WERI-Rb-1 (cell line): ENCODE measurements around the gene GPR143.

Experiments
- DNase-seq: peaks from one replicate; pipeline ENCODE4 v3.0.0-alpha.2; 2020
- H3K27ac ChIP-seq: fragments of 250-450 bp; sonication (Bioruptor Pico); 2 replicates; pipeline ENCODE4 v1.5.1; 2020; ENCODE audit warnings: mild to moderate bottlenecking, moderate library complexity
- H3K27me3 ChIP-seq: fragments of 250-450 bp; sonication (Bioruptor Pico); 2 replicates; pipeline ENCODE4 v1.5.1; 2021; ENCODE audit warnings: mild to moderate bottlenecking, low read depth, moderate library complexity; ENCODE audit not compliant: insufficient read depth, severe bottlenecking
- H3K36me3 ChIP-seq: fragments of 250-450 bp; sonication (Bioruptor Pico); 2 replicates; pipeline ENCODE4 v1.5.1; 2020; ENCODE audit warnings: mild to moderate bottlenecking, moderate library complexity
- H3K4me3 ChIP-seq: 2 replicates; pipeline ENCODE4 v1.5.1; 2011; ENCODE audit warnings: low read depth, mild to moderate bottlenecking, control low read depth, low read length
- H3K9me3 ChIP-seq: fragments of 250-450 bp; sonication (Bioruptor Pico); 2 replicates; pipeline ENCODE4 v1.5.1; 2021; ENCODE audit warnings: mild to moderate bottlenecking, moderate library complexity; ENCODE audit not compliant: severe bottlenecking
- TF ChIP-seq, protein P1 (sequence below): IDR thresholded peaks from 2 replicates; pipeline ENCODE4 v1.5.1; 2011; ENCODE audit warnings: low read depth, mild to moderate bottlenecking, control low read depth, inconsistent platforms, low read length

GPR143 gene

DNA sequence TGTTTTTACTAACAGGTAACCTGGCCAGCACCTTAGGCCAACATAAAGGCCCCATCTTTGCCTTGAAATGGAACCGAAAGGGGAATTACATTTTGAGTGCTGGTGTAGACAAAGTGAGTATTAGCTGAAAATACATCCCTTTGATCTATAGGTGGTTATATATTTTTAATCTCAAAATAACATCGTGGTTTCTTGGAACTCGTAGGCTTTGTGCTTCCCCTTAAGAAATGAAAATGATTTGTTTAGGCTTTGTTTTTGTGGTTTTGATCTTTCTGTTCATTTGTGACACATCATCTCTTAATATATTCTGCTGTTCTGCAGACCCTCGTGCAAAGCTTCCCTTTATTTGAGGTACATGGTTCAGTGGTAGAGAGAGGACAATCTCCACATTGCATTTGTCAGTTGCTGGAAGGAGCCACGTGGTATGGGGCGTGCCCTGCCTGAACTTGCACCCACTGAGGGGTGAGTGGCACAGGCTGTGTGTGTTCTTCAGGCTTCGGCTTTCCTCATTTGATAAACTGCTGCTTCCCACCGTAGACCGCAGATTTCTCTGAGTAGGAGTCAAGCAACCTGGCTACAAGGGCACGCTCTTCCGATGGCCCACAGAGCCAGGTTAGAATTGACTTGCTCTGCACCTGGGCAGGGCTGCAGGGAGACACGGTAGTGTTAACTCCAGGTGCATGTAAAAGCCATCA, 72.2 kb downstream of the GPR143 start:
- Histone ChIP-seq H3K36me3 (no peaks in the 10 kb centered on the region), H3K9me3 (no peaks in the 10 kb centered on the region), H3K27me3 (peaks cover 2% of the 10 kb centered on the region), H3K4me3 (no peak overlapping the region), H3K27ac (no peak overlapping the region)
- DNase-seq: no peak
- TF ChIP-seq, protein P1, sequence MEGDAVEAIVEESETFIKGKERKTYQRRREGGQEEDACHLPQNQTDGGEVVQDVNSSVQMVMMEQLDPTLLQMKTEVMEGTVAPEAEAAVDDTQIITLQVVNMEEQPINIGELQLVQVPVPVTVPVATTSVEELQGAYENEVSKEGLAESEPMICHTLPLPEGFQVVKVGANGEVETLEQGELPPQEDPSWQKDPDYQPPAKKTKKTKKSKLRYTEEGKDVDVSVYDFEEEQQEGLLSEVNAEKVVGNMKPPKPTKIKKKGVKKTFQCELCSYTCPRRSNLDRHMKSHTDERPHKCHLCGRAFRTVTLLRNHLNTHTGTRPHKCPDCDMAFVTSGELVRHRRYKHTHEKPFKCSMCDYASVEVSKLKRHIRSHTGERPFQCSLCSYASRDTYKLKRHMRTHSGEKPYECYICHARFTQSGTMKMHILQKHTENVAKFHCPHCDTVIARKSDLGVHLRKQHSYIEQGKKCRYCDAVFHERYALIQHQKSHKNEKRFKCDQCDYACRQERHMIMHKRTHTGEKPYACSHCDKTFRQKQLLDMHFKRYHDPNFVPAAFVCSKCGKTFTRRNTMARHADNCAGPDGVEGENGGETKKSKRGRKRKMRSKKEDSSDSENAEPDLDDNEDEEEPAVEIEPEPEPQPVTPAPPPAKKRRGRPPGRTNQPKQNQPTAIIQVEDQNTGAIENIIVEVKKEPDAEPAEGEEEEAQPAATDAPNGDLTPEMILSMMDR: no peak

DNA sequence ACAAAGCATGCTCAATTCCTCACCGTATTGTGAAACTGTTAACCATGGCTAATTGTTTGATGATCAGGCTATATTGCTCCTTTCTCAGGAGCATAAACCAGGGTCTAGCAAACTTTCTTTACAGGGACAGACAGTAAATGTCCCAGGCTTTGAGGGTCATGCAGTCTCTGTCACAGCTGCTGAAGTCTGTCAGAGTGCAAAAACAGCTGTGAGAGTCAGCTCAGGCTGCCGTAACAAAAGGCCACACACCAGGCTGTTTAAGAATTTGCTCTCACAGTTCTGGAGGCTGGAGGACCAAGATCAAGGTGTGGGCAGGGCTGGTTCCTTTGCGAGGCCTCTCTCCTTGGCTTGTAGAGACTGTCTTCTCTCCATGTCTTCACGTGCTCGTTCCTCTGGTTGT, 75.6 kb downstream of the GPR143 start:
- DNase-seq: no peak
- no peak overlapping the region for H3K27ac ChIP-seq
- H3K4me3 ChIP-seq: no peak overlapping the region
- no peaks in the 10 kb centered on the region for H3K36me3 ChIP-seq
- H3K9me3 ChIP-seq: no peaks in the 10 kb centered on the region
- H3K27me3 ChIP-seq: no peaks in the 10 kb centered on the region
- TF ChIP-seq, protein P1: no peak

DNA sequence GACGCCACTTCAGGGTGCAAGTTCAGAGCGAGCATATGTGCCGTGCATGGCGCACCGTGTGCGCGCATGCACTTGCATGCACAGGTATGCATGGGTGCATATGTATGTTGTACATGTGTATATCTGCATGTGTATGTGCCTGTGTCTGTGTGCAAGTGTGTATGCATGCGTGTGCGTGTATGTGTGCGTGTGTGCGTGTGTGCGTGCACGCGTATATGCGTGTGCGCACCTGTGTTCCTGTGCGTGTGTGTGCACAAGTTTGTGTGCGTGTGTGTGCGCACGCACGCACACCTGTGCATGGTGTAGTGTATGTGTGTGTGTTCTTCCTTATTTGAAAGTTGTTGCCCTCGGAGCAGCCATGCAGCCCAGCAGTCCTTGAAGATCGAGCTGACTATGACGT, 76.8 kb downstream of the GPR143 start:
- H3K4me3 ChIP-seq: no peak overlapping the region
- no peak for DNase-seq
- no peaks in the 10 kb centered on the region for H3K9me3 ChIP-seq
- H3K27ac ChIP-seq: no peak overlapping the region
- no peaks in the 10 kb centered on the region for H3K36me3 ChIP-seq
- no peaks in the 10 kb centered on the region for H3K27me3 ChIP-seq
- TF ChIP-seq, protein P1: no peak

DNA sequence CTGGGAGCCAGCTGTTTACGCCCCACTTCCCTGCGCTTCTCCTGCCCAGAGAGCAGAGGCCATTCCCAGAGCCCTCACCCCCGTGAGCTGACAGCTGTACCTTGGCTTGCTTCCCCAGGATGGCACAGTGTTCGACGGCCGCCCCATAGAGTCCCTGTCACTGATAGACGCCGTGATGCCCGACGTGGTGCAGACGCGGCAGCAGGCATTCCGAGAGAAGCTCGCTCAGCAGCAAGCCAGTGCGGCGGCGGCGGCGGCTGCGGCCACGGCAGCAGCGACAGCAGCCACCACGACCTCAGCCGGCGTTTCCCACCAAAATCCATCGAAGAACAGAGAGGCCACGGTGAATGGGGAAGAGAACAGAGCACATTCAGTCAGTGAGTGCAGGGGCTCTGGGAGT, 77.7 kb downstream of the GPR143 start:
- Histone ChIP-seq H3K9me3 (no peaks in the 10 kb centered on the region), H3K36me3 (no peaks in the 10 kb centered on the region), H3K27me3 (no peaks in the 10 kb centered on the region), H3K27ac (no peak overlapping the region), H3K4me3 (no peak overlapping the region)
- TF ChIP-seq, protein P1: no peak
- no peak for DNase-seq

DNA sequence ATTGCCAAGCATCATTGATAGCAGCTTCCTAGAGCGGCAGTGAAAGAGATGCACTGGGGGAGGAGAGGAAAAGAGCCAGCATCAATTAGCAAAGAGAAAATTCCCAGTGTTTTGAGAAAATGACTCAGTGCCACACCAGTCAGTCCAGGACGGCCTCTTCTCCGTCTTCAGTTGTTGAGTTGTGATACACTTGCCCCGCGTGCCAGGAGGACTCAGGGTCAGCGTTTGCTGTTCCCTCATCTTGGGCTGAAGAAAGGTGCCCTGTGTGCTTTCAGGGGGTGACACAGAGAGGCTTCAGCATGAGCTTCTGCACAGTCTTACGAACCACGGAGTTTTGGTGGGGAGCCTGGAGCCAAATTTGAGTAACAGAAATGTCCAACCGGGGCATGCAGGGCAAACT, 82.3 kb downstream of the GPR143 start:
- no peak for DNase-seq
- TF ChIP-seq, protein P1: no peak
- H3K4me3 ChIP-seq: no peak overlapping the region
- peaks cover 11% of the 10 kb centered on the region for H3K27me3 ChIP-seq
- no peaks in the 10 kb centered on the region for H3K36me3 ChIP-seq
- no peak overlapping the region for H3K27ac ChIP-seq
- no peaks in the 10 kb centered on the region for H3K9me3 ChIP-seq

DNA sequence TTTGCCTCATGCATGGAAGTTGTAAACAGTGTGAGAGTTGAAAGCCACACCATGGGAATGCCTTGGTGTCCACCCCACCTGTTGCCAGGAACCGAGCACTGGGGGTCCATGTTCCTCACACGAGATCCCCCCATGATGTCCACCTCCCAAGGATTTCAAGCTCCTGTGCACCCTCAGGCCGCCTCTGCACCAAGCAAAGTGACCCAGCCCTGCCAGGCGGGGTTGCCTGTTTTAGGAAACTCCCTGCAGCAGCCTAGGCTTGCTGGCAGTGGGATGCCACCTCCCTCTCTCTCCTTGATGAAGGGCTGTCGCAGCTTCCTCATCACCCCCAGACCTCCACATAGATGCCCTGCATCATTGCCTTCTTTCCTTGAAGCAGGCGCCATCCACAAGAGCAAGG, 82.8 kb downstream of the GPR143 start:
- no peak for DNase-seq
- TF ChIP-seq, protein P1: no peak

More for the DNA sequence above, 82.8 kb downstream of the GPR143 start:
- H3K27me3 ChIP-seq: peaks cover 11% of the 10 kb centered on the region
- no peaks in the 10 kb centered on the region for H3K36me3 ChIP-seq
- H3K9me3 ChIP-seq: no peaks in the 10 kb centered on the region
- H3K27ac ChIP-seq: no peak overlapping the region
- H3K4me3 ChIP-seq: no peak overlapping the region
